NCI-H82 treated with DMSO at 0.1 percent for 48 hours (cell line): Measurements from ENCODE around the gene STX17.
"Not testable (repeated sequence)": the region's sequence is repeated elsewhere in the genome, so short reads cannot be mapped to it uniquely, and the experiment has no call there.

Experiments used
- DNase-seq: peaks from one replicate; lab custom pipeline; 2025; ENCODE audit not compliant: unreplicated experiment; lab: John Stamatoyannopoulos, UW

STX17 gene

GRCh38 chr9:99966716-99967115 is 60.3 kb downstream of the STX17 start:
- DNase-seq, result no peak

- no peak for DNase-seq
Measured at GRCh38 chr9:99967457-99967856, 61.0 kb downstream of the STX17 start.

GRCh38 chr9:99970481-99970880 is 64.0 kb downstream of the STX17 start:
- DNase-seq, result no peak

GRCh38 chr9:99971410-99971809 is 65.0 kb downstream of the STX17 start:
- no peak for DNase-seq

GRCh38 chr9:99973455-99973854 is 67.0 kb downstream of the STX17 start:
- no peak for DNase-seq

GRCh38 chr9:99977033-99977792 is 70.8 kb downstream of the STX17 start:
- DNase-seq, result no peak

GRCh38 chr9:99978221-99978620 is 71.8 kb downstream of the STX17 start:
- DNase-seq, result no peak

- no peak for DNase-seq
Measured at GRCh38 chr9:99980598-99980997, 74.1 kb downstream of the STX17 start.

- DNase-seq, result no peak
Measured at GRCh38 chr9:99986642-99987041, 80.2 kb downstream of the STX17 start.

GRCh38 chr9:99990508-99990907 is 84.1 kb downstream of the STX17 start:
- DNase-seq, result not testable (repeated sequence)

GRCh38 chr9:99998266-99998665 is 91.8 kb downstream of the STX17 start:
- no peak for DNase-seq

GRCh38 chr9:99998866-99999265 is 92.4 kb downstream of the STX17 start:
- no peak for DNase-seq

- DNase-seq, result no peak
Measured at GRCh38 chr9:99999797-100000196, 93.3 kb downstream of the STX17 start.

GRCh38 chr9:100011062-100011681 is 104.7 kb downstream of the STX17 start:
- peak; percentile 56 for DNase-seq

- no peak for DNase-seq
Measured at GRCh38 chr9:100012279-100012678, 105.8 kb downstream of the STX17 start.

- DNase-seq, result no peak
Measured at GRCh38 chr9:100013573-100013972, 107.1 kb downstream of the STX17 start.

GRCh38 chr9:100014846-100015245 is 108.4 kb downstream of the STX17 start:
- no peak for DNase-seq

- no peak for DNase-seq
Measured at GRCh38 chr9:100019541-100019940, 113.1 kb downstream of the STX17 start.
